AML-193 (cell line): Measurements from ENCODE around the gene ZNF185.
"Not testable (repeated sequence)": the region's sequence is repeated elsewhere in the genome, so short reads cannot be mapped to it uniquely, and the experiment has no call there.

Experiments
- DNase-seq, 2 experiments: peaks; one replicate each; lab custom pipeline; 2025; lab: John Stamatoyannopoulos, UW

ZNF185 gene

GRCh38 chrX:152895724-152896420, 2.0 kb upstream of the ZNF185 start:
- no peak for DNase-seq

GRCh38 chrX:152896450-152896849, 1.4 kb upstream of the ZNF185 start:
- DNase-seq = no peak

GRCh38 chrX:152898442-152898841, 575 bp downstream of the ZNF185 start:
- DNase-seq = no peak

GRCh38 chrX:152899111-152899873, 1.4 kb downstream of the ZNF185 start:
- no peak for DNase-seq

GRCh38 chrX:152899874-152900719, 2.2 kb downstream of the ZNF185 start:
- DNase-seq = no peak

GRCh38 chrX:152900937-152901445, 3.1 kb downstream of the ZNF185 start:
- no peak for DNase-seq

GRCh38 chrX:152901816-152902501, 4.1 kb downstream of the ZNF185 start:
- no peak for DNase-seq

GRCh38 chrX:152902502-152902820, 4.6 kb downstream of the ZNF185 start:
- DNase-seq = no peak

- DNase-seq = no peak
Measured at GRCh38 chrX:152903589-152903988, 5.7 kb downstream of the ZNF185 start.

- DNase-seq = peak; percentile 11 to 13
Measured at GRCh38 chrX:152904151-152905080, 6.5 kb downstream of the ZNF185 start.

- no peak for DNase-seq
Measured at GRCh38 chrX:152905081-152905420, 7.2 kb downstream of the ZNF185 start.

GRCh38 chrX:152907084-152907651, 9.3 kb downstream of the ZNF185 start:
- DNase-seq = no peak

- no peak for DNase-seq
Measured at GRCh38 chrX:152908486-152908885, 10.6 kb downstream of the ZNF185 start.

- DNase-seq = not testable (repeated sequence)
Measured at GRCh38 chrX:152910018-152910417, 12.2 kb downstream of the ZNF185 start.

- DNase-seq = no peak
Measured at GRCh38 chrX:152912106-152912505, 14.2 kb downstream of the ZNF185 start.

GRCh38 chrX:152912641-152913040, 14.8 kb downstream of the ZNF185 start:
- no peak for DNase-seq

- peak; percentile 29 to 55 for DNase-seq
Measured at GRCh38 chrX:152913346-152913745, 15.5 kb downstream of the ZNF185 start.

GRCh38 chrX:152913910-152914309, 16.0 kb downstream of the ZNF185 start:
- no peak for DNase-seq

GRCh38 chrX:152915541-152916241, 17.8 kb downstream of the ZNF185 start:
- peak in 1 of 2 experiments; percentile 30 for DNase-seq
